ENCODE measurements around the gene MRPS9. TPM values are rescaled to one million over a fixed set of nuclear protein-coding genes. Genes with fewer than 3 reads are reported as not detected.

MRPS9 gene
- polyA plus RNA-seq, 1 donor from 2014 or later: 43.5 TPM

DNA sequence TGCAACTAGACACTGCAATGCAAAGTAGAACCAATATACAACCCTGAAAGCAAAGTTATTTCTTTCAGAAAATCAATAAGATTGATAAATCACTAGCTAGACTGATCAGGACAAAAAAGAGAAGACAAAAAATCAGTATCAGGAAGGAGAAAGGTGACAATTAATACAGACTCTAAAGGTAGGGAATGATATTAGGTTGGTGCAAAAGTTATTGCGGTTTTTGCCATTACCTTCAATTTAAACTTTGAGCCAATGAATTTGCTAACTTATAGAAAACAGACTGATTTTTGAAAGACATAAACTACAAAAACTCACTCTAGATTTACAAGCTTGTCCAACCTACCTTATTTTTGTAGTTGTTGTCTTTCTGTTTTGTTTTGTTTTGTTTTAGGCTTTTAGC, 30.5 kb upstream of the MRPS9 start:
- Histone ChIP-seq H4K20me1 (ENCODE audit: insufficient read depth) (no peaks in the 10 kb centered on the region), H3K9me3 (ENCODE audit: low read length) (peaks cover 3% of the 10 kb centered on the region), H3K36me3 (ENCODE audit: insufficient read depth, low read length) (no peaks in the 10 kb centered on the region), H3K79me2 (replicated peaks; ENCODE audit: insufficient read depth, low read length) (no peaks in the 10 kb centered on the region), H3F3A (ENCODE audit: insufficient read depth, low read length, poor library complexity, severe bottlenecking) (no peaks in the 10 kb centered on the region), H2AFZ (ENCODE audit: low read depth, low read length) (no peak overlapping the region), H3K4me2 (ENCODE audit: low read length) (no peak overlapping the region), H3K9me2 (ENCODE audit: insufficient read depth, low read length) (no peaks in the 10 kb centered on the region), H3K4me3 (ENCODE audit: low read length) (no peak overlapping the region), H3K27ac (ENCODE audit: low read length) (no peak overlapping the region), H3K27me3 (ENCODE audit: insufficient read depth, low read depth, low read length) (no peaks in the 10 kb centered on the region), H3K9ac (ENCODE audit: low read length) (no peak overlapping the region)
- TF ChIP-seq EZH2 (IDR thresholded peaks at IDR 0.05; ENCODE audit: borderline replicate concordance, insufficient read depth, low read length, poor library complexity, severe bottlenecking) (no peak), EP300 (conservative IDR thresholded peaks at IDR 0.05; ENCODE audit: poor library complexity, severe bottlenecking) (no peak)

DNA sequence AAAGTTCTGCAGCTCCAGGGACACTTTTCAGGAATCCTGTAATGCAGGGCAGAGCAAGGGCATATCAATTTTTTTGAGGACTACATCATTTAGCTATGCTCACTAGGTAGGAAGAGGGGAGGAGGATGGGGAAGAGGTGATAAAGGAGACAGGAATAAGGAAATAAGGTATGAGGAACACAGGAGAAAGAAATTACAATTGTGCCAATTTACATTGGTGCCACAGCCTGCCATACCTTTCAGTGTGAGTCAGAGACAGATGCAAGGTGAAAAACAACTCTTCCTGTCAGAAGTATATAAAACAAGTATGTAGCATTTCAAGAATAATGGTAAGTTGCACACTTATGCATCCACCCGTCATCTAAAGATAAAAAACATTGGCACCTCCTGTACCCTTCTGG, 5.4 kb upstream of the MRPS9 start:
- Histone ChIP-seq H3K9ac (ENCODE audit: low read length) (no peak overlapping the region), H3K27me3 (ENCODE audit: insufficient read depth, low read depth, low read length) (no peaks in the 10 kb centered on the region), H3K27ac (ENCODE audit: low read length) (no peak overlapping the region), H3K4me3 (ENCODE audit: low read length) (no peak overlapping the region), H3K4me2 (ENCODE audit: low read length) (no peak overlapping the region), H3K79me2 (replicated peaks; ENCODE audit: insufficient read depth, low read length) (no peaks in the 10 kb centered on the region), H4K20me1 (ENCODE audit: insufficient read depth) (no peaks in the 10 kb centered on the region), H3K36me3 (ENCODE audit: insufficient read depth, low read length) (no peaks in the 10 kb centered on the region), H3K9me3 (ENCODE audit: low read length) (no peaks in the 10 kb centered on the region), H3F3A (ENCODE audit: insufficient read depth, low read length, poor library complexity, severe bottlenecking) (no peaks in the 10 kb centered on the region), H2AFZ (ENCODE audit: low read depth, low read length) (no peak overlapping the region), H3K9me2 (ENCODE audit: insufficient read depth, low read length) (no peaks in the 10 kb centered on the region)
- TF ChIP-seq RAD21 (conservative IDR thresholded peaks at IDR 0.05) (no peak), MXI1 (conservative IDR thresholded peaks at IDR 0.05; ENCODE audit: poor library complexity, severe bottlenecking) (no peak), EP300 (conservative IDR thresholded peaks at IDR 0.05; ENCODE audit: poor library complexity, severe bottlenecking) (no peak), POLR2AphosphoS5 (IDR thresholded peaks at IDR 0.05) (no peak), EZH2 (IDR thresholded peaks at IDR 0.05; ENCODE audit: borderline replicate concordance, insufficient read depth, low read length, poor library complexity, severe bottlenecking) (no peak), SMC3 (conservative IDR thresholded peaks at IDR 0.05; ENCODE audit: poor library complexity) (no peak), TAF1 (IDR thresholded peaks at IDR 0.05; ENCODE audit: low read depth) (no peak)
- TF ChIP-seq, protein P1, sequence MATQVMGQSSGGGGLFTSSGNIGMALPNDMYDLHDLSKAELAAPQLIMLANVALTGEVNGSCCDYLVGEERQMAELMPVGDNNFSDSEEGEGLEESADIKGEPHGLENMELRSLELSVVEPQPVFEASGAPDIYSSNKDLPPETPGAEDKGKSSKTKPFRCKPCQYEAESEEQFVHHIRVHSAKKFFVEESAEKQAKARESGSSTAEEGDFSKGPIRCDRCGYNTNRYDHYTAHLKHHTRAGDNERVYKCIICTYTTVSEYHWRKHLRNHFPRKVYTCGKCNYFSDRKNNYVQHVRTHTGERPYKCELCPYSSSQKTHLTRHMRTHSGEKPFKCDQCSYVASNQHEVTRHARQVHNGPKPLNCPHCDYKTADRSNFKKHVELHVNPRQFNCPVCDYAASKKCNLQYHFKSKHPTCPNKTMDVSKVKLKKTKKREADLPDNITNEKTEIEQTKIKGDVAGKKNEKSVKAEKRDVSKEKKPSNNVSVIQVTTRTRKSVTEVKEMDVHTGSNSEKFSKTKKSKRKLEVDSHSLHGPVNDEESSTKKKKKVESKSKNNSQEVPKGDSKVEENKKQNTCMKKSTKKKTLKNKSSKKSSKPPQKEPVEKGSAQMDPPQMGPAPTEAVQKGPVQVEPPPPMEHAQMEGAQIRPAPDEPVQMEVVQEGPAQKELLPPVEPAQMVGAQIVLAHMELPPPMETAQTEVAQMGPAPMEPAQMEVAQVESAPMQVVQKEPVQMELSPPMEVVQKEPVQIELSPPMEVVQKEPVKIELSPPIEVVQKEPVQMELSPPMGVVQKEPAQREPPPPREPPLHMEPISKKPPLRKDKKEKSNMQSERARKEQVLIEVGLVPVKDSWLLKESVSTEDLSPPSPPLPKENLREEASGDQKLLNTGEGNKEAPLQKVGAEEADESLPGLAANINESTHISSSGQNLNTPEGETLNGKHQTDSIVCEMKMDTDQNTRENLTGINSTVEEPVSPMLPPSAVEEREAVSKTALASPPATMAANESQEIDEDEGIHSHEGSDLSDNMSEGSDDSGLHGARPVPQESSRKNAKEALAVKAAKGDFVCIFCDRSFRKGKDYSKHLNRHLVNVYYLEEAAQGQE (IDR thresholded peaks at IDR 0.05; ENCODE audit: borderline replicate concordance): no peak
- TF ChIP-seq, protein P2, sequence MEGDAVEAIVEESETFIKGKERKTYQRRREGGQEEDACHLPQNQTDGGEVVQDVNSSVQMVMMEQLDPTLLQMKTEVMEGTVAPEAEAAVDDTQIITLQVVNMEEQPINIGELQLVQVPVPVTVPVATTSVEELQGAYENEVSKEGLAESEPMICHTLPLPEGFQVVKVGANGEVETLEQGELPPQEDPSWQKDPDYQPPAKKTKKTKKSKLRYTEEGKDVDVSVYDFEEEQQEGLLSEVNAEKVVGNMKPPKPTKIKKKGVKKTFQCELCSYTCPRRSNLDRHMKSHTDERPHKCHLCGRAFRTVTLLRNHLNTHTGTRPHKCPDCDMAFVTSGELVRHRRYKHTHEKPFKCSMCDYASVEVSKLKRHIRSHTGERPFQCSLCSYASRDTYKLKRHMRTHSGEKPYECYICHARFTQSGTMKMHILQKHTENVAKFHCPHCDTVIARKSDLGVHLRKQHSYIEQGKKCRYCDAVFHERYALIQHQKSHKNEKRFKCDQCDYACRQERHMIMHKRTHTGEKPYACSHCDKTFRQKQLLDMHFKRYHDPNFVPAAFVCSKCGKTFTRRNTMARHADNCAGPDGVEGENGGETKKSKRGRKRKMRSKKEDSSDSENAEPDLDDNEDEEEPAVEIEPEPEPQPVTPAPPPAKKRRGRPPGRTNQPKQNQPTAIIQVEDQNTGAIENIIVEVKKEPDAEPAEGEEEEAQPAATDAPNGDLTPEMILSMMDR (IDR thresholded peaks at IDR 0.05; ENCODE audit: poor library complexity, severe bottlenecking): no peak

DNA sequence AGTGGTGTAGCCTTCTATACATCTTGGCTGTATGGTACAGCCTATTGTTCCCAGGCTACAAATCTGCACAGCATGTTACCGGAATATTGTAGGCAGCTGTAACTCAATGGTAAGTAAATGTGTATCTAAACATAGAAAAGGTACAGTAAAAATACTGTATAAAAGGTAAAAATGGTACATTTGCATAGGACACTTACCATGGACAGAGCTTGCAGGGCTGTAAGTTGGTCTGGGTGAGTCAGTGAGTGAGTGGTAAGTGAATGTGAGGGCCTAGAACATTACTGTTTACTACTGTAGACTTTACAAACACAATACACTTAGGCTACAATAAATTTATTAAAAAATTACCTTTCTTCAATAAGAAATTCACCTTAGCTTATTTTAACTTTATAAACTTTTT, 3.7 kb upstream of the MRPS9 start:
- no peak for TF ChIP-seq POLR2AphosphoS5 (IDR thresholded peaks at IDR 0.05)
- no peak for TF ChIP-seq EP300 (conservative IDR thresholded peaks at IDR 0.05; ENCODE audit: poor library complexity, severe bottlenecking)
- TF ChIP-seq, protein P1 (IDR thresholded peaks at IDR 0.05; ENCODE audit: borderline replicate concordance): no peak
- TF ChIP-seq MXI1 (conservative IDR thresholded peaks at IDR 0.05; ENCODE audit: poor library complexity, severe bottlenecking): no peak
- TF ChIP-seq, protein P2 (IDR thresholded peaks at IDR 0.05; ENCODE audit: poor library complexity, severe bottlenecking): no peak
- TF ChIP-seq SMC3 (conservative IDR thresholded peaks at IDR 0.05; ENCODE audit: poor library complexity): no peak
- no peak for TF ChIP-seq RAD21 (conservative IDR thresholded peaks at IDR 0.05)
- no peak for TF ChIP-seq TAF1 (IDR thresholded peaks at IDR 0.05; ENCODE audit: low read depth)
- TF ChIP-seq EZH2 (IDR thresholded peaks at IDR 0.05; ENCODE audit: borderline replicate concordance, insufficient read depth, low read length, poor library complexity, severe bottlenecking): no peak
- Histone ChIP-seq H3F3A (ENCODE audit: insufficient read depth, low read length, poor library complexity, severe bottlenecking) (peaks cover 5% of the 10 kb centered on the region), H3K27me3 (ENCODE audit: insufficient read depth, low read depth, low read length) (no peaks in the 10 kb centered on the region), H2AFZ (ENCODE audit: low read depth, low read length) (no peak overlapping the region), H3K27ac (ENCODE audit: low read length) (no peak overlapping the region), H3K36me3 (ENCODE audit: insufficient read depth, low read length) (no peaks in the 10 kb centered on the region), H3K79me2 (replicated peaks; ENCODE audit: insufficient read depth, low read length) (peaks cover 11% of the 10 kb centered on the region), H3K4me3 (ENCODE audit: low read length) (no peak overlapping the region), H3K4me2 (ENCODE audit: low read length) (no peak overlapping the region), H3K9ac (ENCODE audit: low read length) (no peak overlapping the region), H4K20me1 (ENCODE audit: insufficient read depth) (no peaks in the 10 kb centered on the region), H3K9me2 (ENCODE audit: insufficient read depth, low read length) (no peaks in the 10 kb centered on the region), H3K9me3 (ENCODE audit: low read length) (no peaks in the 10 kb centered on the region)

Measured in neural cell (in vitro differentiated cells).